HG03095 (cell line): ENCODE measurements around the gene POLR1G.

Source experiments
- ATAC-seq: cut with Tn5 transposase; IDR thresholded peaks from one replicate; pipeline ENCODE4 v1.9.1; 2021; ENCODE audit warnings: moderate library complexity; ENCODE audit not compliant: unreplicated experiment

POLR1G gene

DNA sequence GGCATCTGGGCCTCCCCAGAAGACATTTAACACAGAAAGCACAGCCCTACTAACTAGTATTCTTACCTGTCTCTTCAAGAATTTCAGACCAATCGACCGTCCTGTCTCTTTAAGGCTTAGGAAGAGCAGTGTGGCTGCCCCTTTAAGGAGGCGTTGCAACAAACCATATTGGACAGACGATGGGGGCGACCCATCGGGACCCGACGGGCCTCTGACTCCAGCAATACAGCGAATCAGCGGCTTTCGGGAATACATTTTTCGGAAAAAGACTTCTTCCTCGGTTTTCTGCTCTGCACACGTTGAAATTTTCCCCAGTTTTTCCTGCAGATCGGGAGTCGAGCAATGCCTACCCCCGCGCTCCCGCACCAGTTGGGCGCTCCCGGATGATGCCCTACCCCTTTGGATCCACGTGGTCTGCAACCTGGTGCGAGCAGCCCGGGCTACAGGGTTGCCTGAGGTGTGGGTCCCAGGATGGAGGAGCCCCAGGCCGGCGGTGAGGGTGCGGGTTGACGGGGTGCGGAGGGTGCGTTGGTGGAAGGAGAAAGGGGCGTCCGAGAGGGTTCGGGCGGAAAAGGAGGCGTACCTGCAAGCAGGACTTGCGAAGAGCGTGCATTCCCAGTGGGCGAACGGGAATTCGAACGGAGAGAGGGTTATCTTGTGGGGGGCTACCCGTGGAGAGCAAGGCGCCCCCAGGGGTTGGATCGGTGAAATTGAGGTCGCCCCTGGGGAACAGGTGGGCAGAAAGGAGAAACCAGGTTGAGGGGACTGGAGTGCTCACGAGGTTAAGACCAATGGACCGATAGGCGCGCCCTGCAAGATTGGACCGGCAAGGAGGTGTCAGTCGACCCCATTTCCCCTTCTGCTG is at the start of gene POLR1G:
Gene POLR1G, plus strand, starts transcription at position 419 of the 865 bp plus-strand sequence. Its CDS starts 53 bp downstream, at position 472.
- ATAC-seq: peak; percentile 58

GRCh38 chr19:45356760-45357444 is 49.5 kb upstream of the POLR1G start:
- ATAC-seq: no peak

DNA sequence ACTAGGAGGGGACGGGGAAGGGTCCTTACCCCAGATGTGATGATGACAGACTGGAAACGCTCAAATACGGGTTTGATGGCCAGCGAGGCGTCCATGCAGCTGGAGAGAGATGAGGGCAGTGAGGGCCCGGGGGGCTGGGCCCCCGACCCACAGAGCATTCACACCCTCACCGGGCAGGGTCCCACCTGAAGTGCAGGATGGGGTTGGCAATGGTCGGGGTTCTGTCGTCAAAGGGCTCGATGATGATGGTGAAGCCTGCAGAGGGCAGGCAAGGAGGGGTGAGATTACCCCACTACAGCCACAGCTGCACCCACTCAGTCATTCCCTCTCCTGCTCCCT is 49.0 kb upstream of the POLR1G start:
- ATAC-seq: no peak

GRCh38 chr19:45358213-45358792 is 48.1 kb upstream of the POLR1G start:
- no peak for ATAC-seq

DNA sequence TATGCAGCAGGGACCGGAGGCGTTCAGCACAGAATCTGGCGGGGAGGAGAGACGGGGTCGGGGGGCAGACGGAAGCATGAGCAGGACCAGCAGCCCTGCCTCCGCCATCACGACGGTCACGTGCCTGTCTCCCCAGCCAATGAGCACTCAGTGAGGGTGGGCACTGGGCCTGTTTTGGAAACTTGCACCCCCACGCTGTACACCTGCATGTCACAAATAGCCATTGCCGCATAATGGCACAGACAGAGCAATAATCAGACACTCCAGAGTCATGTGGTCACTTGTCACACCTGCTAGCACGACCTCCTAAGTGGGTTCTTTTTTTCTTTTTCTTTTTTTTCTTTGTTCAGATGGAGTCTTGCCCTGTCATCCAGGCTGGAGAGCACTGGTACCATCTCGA is 44.8 kb upstream of the POLR1G start:
- ATAC-seq: no peak

- ATAC-seq: no peak
Observed at GRCh38 chr19:45362291-45362690, 44.2 kb upstream of the POLR1G start.

DNA sequence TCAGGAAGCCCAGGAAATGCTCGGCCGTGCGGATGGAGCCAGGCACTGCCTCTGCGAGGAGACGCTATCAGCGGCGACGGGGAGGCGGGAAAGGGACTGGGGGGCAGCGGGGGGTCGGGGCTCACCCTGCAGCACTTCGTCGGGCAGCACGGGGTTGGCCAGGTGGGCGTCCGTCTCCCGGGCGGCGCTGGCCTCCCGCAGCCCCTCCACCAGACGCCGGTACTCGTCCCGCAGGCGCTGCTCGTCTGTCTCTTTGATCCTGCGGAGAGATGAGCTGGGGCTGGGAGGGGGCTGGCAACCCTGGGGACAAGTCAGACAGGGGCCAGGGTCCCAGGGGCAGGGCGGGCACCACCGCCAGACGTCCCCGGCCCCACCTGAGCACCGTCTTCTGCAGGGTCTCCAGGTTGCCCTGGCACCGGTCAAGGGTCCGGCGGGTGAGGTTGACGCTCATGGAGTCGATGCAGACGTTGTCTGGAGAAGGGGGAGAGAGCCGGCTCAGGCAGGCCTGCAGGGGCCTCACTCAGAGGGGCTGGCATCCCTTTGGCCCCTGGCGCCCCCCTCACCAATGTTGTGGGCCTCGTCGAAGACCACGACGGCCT is 42.5 kb upstream of the POLR1G start:
- ATAC-seq: no peak

GRCh38 chr19:45364696-45365095 is 41.7 kb upstream of the POLR1G start:
- no peak for ATAC-seq

DNA sequence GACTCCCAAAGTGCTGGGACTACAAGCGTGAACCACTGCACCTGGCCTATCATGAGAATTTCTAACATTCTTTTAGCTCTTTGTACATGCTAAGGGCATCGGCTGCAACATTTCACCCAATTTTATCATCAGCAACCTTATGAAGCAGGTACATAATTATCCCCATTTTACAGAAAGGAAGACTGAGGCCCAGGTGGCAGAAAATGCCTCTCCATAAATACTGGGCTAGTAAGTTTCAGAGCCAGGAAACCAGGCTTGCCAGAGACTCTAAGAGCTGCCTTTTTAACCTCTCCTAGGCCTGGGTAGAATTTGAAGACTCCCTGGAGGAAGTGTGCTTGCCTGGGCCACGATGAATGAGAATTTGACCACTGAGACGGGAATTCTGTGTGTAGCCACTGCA is 38.3 kb upstream of the POLR1G start:
- no peak for ATAC-seq

DNA sequence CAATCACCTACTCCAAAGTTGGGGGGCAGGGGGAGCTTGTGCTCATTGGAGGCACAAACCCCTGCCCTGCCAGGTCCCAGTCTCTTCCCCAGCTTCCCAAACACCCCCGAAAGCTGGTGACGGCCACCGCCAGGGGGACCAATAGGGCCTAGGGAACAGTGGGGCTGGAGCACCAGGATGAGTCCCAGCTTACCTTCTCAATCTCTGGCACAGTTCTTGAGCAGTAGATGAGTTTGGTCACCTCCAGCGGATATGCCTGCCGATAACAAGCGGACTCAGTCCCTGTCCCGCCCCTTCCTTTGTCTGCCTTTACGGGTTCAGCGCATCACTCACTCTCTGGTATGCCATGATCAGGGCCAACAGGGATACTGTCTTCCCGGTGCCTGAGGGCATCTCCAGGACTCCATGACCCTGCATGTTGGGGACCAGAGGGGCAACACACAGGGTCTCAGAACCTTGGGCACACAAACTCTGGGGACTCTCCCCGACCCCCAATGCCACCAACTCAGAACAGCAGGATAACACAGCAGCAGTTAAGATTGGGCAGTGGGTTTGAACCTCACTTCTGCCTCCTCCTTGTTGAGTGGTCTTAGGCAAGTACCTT is 37.6 kb upstream of the POLR1G start:
- no peak for ATAC-seq

- peak; percentile 87 for ATAC-seq
Observed at GRCh38 chr19:45370410-45371204, 35.8 kb upstream of the POLR1G start, which contains the start of gene ERCC2. ERCC2 (minus strand) TSS chr19:45370573; CDS start chr19:45370540, 33 bp downstream.

GRCh38 chr19:45376045-45376724 is 30.3 kb upstream of the POLR1G start:
- ATAC-seq: no peak

- ATAC-seq: no peak
Observed at GRCh38 chr19:45380107-45380506, 26.3 kb upstream of the POLR1G start.

DNA sequence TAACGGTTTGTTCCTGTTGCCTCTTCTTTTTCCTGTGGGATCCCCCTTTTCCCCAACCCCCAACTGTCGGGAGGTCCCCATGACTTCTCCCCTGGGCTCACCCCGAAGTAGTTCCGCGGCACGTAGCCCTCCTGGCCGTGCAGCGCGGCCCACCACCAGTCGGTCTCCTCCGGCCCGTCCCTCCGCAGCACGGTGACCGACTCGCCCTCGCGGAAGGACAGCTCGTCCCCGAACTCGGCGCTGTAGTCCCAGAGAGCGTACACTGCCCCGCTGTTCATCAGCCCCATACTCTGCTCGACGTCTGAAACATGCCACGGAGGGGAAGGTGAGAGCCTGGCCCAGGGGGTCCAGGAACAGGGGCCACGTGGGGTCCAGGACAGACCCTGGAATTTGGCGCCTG is 24.0 kb upstream of the POLR1G start:
- no peak for ATAC-seq

GRCh38 chr19:45385392-45386221 is 20.8 kb upstream of the POLR1G start:
- no peak for ATAC-seq

DNA sequence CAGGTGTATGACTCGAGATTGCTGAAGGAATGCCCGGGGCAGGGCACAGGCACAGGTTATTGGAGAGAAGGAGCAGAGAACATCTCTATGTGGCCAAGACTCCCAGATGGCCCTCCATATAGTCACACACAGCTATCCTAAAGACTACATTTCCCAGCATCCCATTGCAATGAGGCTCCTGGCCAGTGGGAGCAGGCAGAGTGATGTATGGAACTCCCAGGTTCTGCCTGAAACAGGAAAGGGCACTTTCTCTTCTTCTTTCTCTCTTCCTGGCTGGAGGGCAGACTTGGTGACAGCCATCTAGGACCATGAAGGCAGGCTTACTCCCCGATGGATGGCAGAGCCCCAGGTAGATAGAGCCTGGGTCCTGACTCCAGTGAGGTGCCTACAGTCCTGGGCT is 15.1 kb upstream of the POLR1G start:
- no peak for ATAC-seq

- ATAC-seq: no peak
Observed at GRCh38 chr19:45391871-45392665, 14.4 kb upstream of the POLR1G start.
